H9 (cell line): ENCODE measurements around the gene PDE5A. TPM values are rescaled to one million over a fixed set of nuclear protein-coding genes. Genes with fewer than 3 reads are reported as not detected.

Experiments
- DNase-seq: peaks from one replicate; pipeline ENCODE4 v3.0.0-alpha.2; 2017
- H2AFZ ChIP-seq: one replicate; pipeline ENCODE4 v1.6.1; 2013; ENCODE audit warnings: mild to moderate bottlenecking, low read length, control low read depth, moderate library complexity
- H2AK5ac ChIP-seq: 2 replicates; pipeline ENCODE4 v1.6.1; 2013; ENCODE audit warnings: low read length, control low read depth, mixed read lengths; ENCODE audit not compliant: insufficient read length
- H2BK120ac ChIP-seq: one replicate; pipeline ENCODE4 v1.6.1; 2013; ENCODE audit warnings: low read depth, mild to moderate bottlenecking, low read length, control low read depth, inconsistent platforms; ENCODE audit not compliant: poor library complexity, severe bottlenecking
- H2BK12ac ChIP-seq: 2 replicates; pipeline ENCODE4 v1.6.1; 2013; ENCODE audit warnings: low read length, control low read depth, mixed read lengths, low read depth; ENCODE audit not compliant: insufficient read length
- H2BK15ac ChIP-seq: 2 replicates; pipeline ENCODE4 v1.6.1; 2013; ENCODE audit warnings: low read depth, low read length, control low read depth
- H2BK20ac ChIP-seq: one replicate; pipeline ENCODE4 v1.6.1; 2013; ENCODE audit warnings: low read depth, mild to moderate bottlenecking, low read length, control low read depth, inconsistent platforms; ENCODE audit not compliant: poor library complexity, severe bottlenecking
- H2BK5ac ChIP-seq: 2 replicates; pipeline ENCODE4 v1.6.1; 2013; ENCODE audit warnings: low read length, control low read depth, mixed read lengths; ENCODE audit not compliant: insufficient read length
- H3K14ac ChIP-seq: 2 replicates; pipeline ENCODE4 v1.6.1; 2013; ENCODE audit warnings: low read length, control low read depth; ENCODE audit not compliant: insufficient read depth
- H3K18ac ChIP-seq: 2 replicates; pipeline ENCODE4 v1.6.1; 2013; ENCODE audit warnings: low read depth, mild to moderate bottlenecking, mixed read lengths, low read length, control low read depth; ENCODE audit not compliant: insufficient read length
- H3K23ac ChIP-seq: 2 replicates; pipeline ENCODE4 v1.6.1; 2013; ENCODE audit warnings: low read length, control low read depth, mixed read lengths, low read depth; ENCODE audit not compliant: insufficient read length
- H3K23me2 ChIP-seq: 2 replicates; pipeline ENCODE4 v1.6.1; 2013; ENCODE audit warnings: low read depth, mild to moderate bottlenecking, mixed read lengths, low read length, control low read depth; ENCODE audit not compliant: insufficient read length, poor library complexity, severe bottlenecking
- H3K27ac ChIP-seq: 2 replicates; pipeline ENCODE4 v1.5.1; 2013; ENCODE audit warnings: low read length, control low read depth, mixed read lengths, low read depth; ENCODE audit not compliant: insufficient read length
- H3K27me3 ChIP-seq: 2 replicates; pipeline ENCODE4 v1.6.1; 2013; ENCODE audit warnings: low read length, control low read depth, inconsistent platforms; ENCODE audit not compliant: insufficient read depth
- H3K4ac ChIP-seq: 2 replicates; pipeline ENCODE4 v1.6.1; 2013; ENCODE audit warnings: low read depth, mild to moderate bottlenecking, control low read depth, inconsistent platforms, low read length, moderate library complexity
- H3K4me1 ChIP-seq: 2 replicates; pipeline ENCODE4 v1.6.1; 2013; ENCODE audit warnings: low read length, control low read depth, inconsistent platforms; ENCODE audit not compliant: insufficient read depth
- H3K4me2 ChIP-seq: 2 replicates; pipeline ENCODE4 v1.6.1; 2013; ENCODE audit warnings: low read length, control low read depth, mixed read lengths; ENCODE audit not compliant: insufficient read length, insufficient read depth
- H3K56ac ChIP-seq: 2 replicates; pipeline ENCODE4 v1.6.1; 2013; ENCODE audit warnings: low read depth, mild to moderate bottlenecking, mixed read lengths, low read length, control low read depth; ENCODE audit not compliant: insufficient read length
- H3K79me1 ChIP-seq: 2 replicates; pipeline ENCODE4 v1.6.1; 2013; ENCODE audit warnings: low read depth, mild to moderate bottlenecking, moderate library complexity, low read length, control low read depth, inconsistent platforms; ENCODE audit not compliant: insufficient read depth, poor library complexity, severe bottlenecking
- H3K79me2 ChIP-seq: 2 replicates; pipeline ENCODE4 v1.6.1; 2013; ENCODE audit warnings: low read length, control low read depth, inconsistent platforms; ENCODE audit not compliant: insufficient read depth
- H3K9ac ChIP-seq: 2 replicates; pipeline ENCODE4 v1.6.1; 2013; ENCODE audit warnings: low read length, control low read depth, mixed read lengths; ENCODE audit not compliant: insufficient read length; ENCODE audit errors: extremely low read depth
- H3K9me3 ChIP-seq: one replicate; pipeline ENCODE4 v1.6.1; 2013; ENCODE audit warnings: low read depth, low read length, inconsistent platforms; ENCODE audit not compliant: control insufficient read depth
- H3T11ph ChIP-seq: one replicate; pipeline ENCODE4 v1.6.1; 2013; ENCODE audit warnings: mild to moderate bottlenecking, low read length, control low read depth, inconsistent platforms
- H4K20me1 ChIP-seq: one replicate; pipeline ENCODE4 v1.6.1; 2013; ENCODE audit not compliant: control insufficient read depth, insufficient read length, insufficient read depth
- H4K5ac ChIP-seq: 2 replicates; pipeline ENCODE4 v1.6.1; 2013; ENCODE audit warnings: low read depth, mild to moderate bottlenecking, mixed read lengths, low read length, control low read depth; ENCODE audit not compliant: insufficient read length
- H4K8ac ChIP-seq: replicated peaks from 2 replicates; pipeline ENCODE4 v1.6.1; 2013; ENCODE audit warnings: low read length, control low read depth, mixed read lengths, low read depth; ENCODE audit not compliant: insufficient read length
- H4K91ac ChIP-seq: 2 replicates; pipeline ENCODE4 v1.6.1; 2013; ENCODE audit warnings: low read depth, mild to moderate bottlenecking, moderate library complexity, mixed read lengths, low read length, control low read depth; ENCODE audit not compliant: insufficient read length
- H3K27ac Mint-ChIP-seq, 3 experiments: 2 replicates in 2 of 3; 3 replicates in 1 of 3; pipeline ENCODE4 v1.8.0; 2020 to 2021; ENCODE audit warnings: mixed read lengths in 3 of 3, mild to moderate bottlenecking in 1 of 3, moderate library complexity in 1 of 3
- H3K27me3 Mint-ChIP-seq: 2 replicates; pipeline ENCODE4 v1.8.0; 2021; ENCODE audit warnings: low read depth, mild to moderate bottlenecking, moderate library complexity, mixed read lengths
- H3K36me3 Mint-ChIP-seq, 3 experiments: 2 replicates in 2 of 3; 3 replicates in 1 of 3; pipeline ENCODE4 v1.8.0; 2020 to 2021; ENCODE audit warnings: low read depth in 3 of 3, mixed read lengths in 3 of 3; ENCODE audit not compliant: insufficient read depth in 1 of 3
- H3K4me1 Mint-ChIP-seq, 2 experiments: 2 replicates each; pipeline ENCODE4 v1.8.0; 2020; ENCODE audit warnings: mixed read lengths in 2 of 2
- H3K4me3 Mint-ChIP-seq, 2 experiments: 2 replicates in 1 of 2; 3 replicates in 1 of 2; pipeline ENCODE4 v1.8.0; 2020 to 2021; ENCODE audit warnings: mild to moderate bottlenecking in 2 of 2, mixed read lengths in 2 of 2, moderate library complexity in 1 of 2
- H3K9me3 Mint-ChIP-seq, 2 experiments: 2 replicates in 1 of 2; 3 replicates in 1 of 2; pipeline ENCODE4 v1.8.0; 2020; ENCODE audit warnings: mild to moderate bottlenecking in 2 of 2, mixed read lengths in 2 of 2, moderate library complexity in 1 of 2
- WGBS: extraction: QIAGEN DNeasy Blood & Tissue Kit; methylation state at CpG from one replicate; pipeline ENCODE4 v1.1.7; 2013; ENCODE audit warnings: missing lambda C conversion rate, low lambda C conversion rate, mixed read lengths; ENCODE audit not compliant: insufficient read length; ENCODE audit errors: extremely low coverage; 5-methylcytosine and 5-hydroxymethylcytosine counted together
- total RNA-seq: library from RNA; stranded (reverse); gene quantifications from 2 replicates; pipeline ENCODE4 v1.2.1, GENCODE V29; 2021
- TF ChIP-seq, protein P1 (sequence below): fragments of 200-600 bp; sonication (generic); conservative IDR thresholded peaks from 3 replicates; pipeline ENCODE4 v1.8.0; 2021; ENCODE audit warnings: antibody characterized with exemption, mild to moderate bottlenecking

The PDE5A gene
- total RNA-seq, 1 experiment from 2014 or later = 15.7 TPM

- Histone ChIP-seq H4K5ac (no peak overlapping the region), H2AFZ (no peak overlapping the region), H3K79me1 (no peaks in the 10 kb centered on the region), H2BK5ac (no peak overlapping the region), H3K14ac (no peak overlapping the region), H3K23ac (no peak overlapping the region), H4K20me1 (no peaks in the 10 kb centered on the region), H2AK5ac (no peak overlapping the region), H2BK20ac (no peak overlapping the region), H2BK120ac (no peak overlapping the region), H3K9me3 (no peaks in the 10 kb centered on the region), H3K4ac (no peak overlapping the region), H3K4me1 (0 out of 2 replicates have a peak, but pooled peaks cover 2% of the 10 kb centered on the region), H3K18ac (no peak overlapping the region), H3K23me2 (no peaks in the 10 kb centered on the region), H3K27me3 (no peaks in the 10 kb centered on the region), H3K79me2 (no peaks in the 10 kb centered on the region), H4K8ac (no peak overlapping the region), H3K4me2 (no peak overlapping the region), H3K27ac (no peak overlapping the region), H3T11ph (no peak overlapping the region), H4K91ac (no peak overlapping the region), H3K56ac (no peak overlapping the region), H3K9ac (no peak overlapping the region), H2BK15ac (no peak overlapping the region), H2BK12ac (no peak overlapping the region)
- TF ChIP-seq, protein P1, sequence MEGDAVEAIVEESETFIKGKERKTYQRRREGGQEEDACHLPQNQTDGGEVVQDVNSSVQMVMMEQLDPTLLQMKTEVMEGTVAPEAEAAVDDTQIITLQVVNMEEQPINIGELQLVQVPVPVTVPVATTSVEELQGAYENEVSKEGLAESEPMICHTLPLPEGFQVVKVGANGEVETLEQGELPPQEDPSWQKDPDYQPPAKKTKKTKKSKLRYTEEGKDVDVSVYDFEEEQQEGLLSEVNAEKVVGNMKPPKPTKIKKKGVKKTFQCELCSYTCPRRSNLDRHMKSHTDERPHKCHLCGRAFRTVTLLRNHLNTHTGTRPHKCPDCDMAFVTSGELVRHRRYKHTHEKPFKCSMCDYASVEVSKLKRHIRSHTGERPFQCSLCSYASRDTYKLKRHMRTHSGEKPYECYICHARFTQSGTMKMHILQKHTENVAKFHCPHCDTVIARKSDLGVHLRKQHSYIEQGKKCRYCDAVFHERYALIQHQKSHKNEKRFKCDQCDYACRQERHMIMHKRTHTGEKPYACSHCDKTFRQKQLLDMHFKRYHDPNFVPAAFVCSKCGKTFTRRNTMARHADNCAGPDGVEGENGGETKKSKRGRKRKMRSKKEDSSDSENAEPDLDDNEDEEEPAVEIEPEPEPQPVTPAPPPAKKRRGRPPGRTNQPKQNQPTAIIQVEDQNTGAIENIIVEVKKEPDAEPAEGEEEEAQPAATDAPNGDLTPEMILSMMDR = no peak
- H3K4me1 Mint-ChIP-seq = peaks cover 24 to 35% of the 10 kb centered on the region in 2 experiments
- peak overlapping the region; percentile 32 to 72 (median 53); a peak in 1 of 7 replicates for H3K27ac Mint-ChIP-seq
- no peak overlapping the region for H3K4me3 Mint-ChIP-seq
- no peaks in the 10 kb centered on the region for H3K27me3 Mint-ChIP-seq
- WGBS = no CpG with 5 or more reads among the region's 3 CpGs
- no peak for DNase-seq
- peaks cover under 1 to 6% (median 4%) of the 10 kb centered on the region in 3 experiments; a peak in 5 of 7 replicates for H3K36me3 Mint-ChIP-seq
- no peaks in the 10 kb centered on the region for H3K9me3 Mint-ChIP-seq
Measured at GRCh38 chr4:119525771-119526712, 102.6 kb downstream of the PDE5A start.
